Keratinocyte (primary cell): ENCODE measurements around the gene STRA6. TPM values are rescaled to one million over a fixed set of nuclear protein-coding genes. Genes with fewer than 3 reads are reported as not detected.

Source experiments
- DNase-seq: peaks from one replicate; pipeline ENCODE4 v3.0.0-alpha.2; 2011; ENCODE audit warnings: low read depth, missing footprints, low spot score
- FAIRE-seq: peaks from 2 replicates; lab custom pipeline; 2011; peaks lifted over from hg19 to GRCh38; lab: Jason Lieb, UNC
- H2AFZ ChIP-seq: 2 replicates; pipeline ENCODE4 v1.6.0; 2012; ENCODE audit warnings: low read length, control low read depth, inconsistent platforms; ENCODE audit not compliant: control insufficient read depth
- H3K27ac ChIP-seq: 2 replicates; pipeline ENCODE4 v1.5.1; 2011; ENCODE audit warnings: low read length; ENCODE audit not compliant: control insufficient read depth, insufficient read depth
- H3K27me3 ChIP-seq: 3 replicates; pipeline ENCODE4 v1.6.0; 2011; ENCODE audit warnings: low read length; ENCODE audit not compliant: control insufficient read depth, insufficient read depth; ENCODE audit errors: extremely low read depth
- H3K36me3 ChIP-seq, 2 experiments: 2 replicates in 1 of 2; 3 replicates in 1 of 2; pipeline ENCODE4 v1.5.1; 2011; ENCODE audit warnings: low read length in 2 of 2, mild to moderate bottlenecking in 1 of 2; ENCODE audit not compliant: control insufficient read depth in 2 of 2, insufficient read depth in 2 of 2; ENCODE audit errors: extremely low read depth in 1 of 2
- H3K4me1 ChIP-seq: 3 replicates; pipeline ENCODE4 v1.5.1; 2011; ENCODE audit warnings: low read length; ENCODE audit not compliant: control insufficient read depth, insufficient read depth; ENCODE audit errors: extremely low read depth
- H3K4me2 ChIP-seq: 3 replicates; pipeline ENCODE4 v1.6.0; 2011; ENCODE audit warnings: low read depth, low read length; ENCODE audit not compliant: control insufficient read depth, insufficient read depth; ENCODE audit errors: extremely low read depth
- H3K4me3 ChIP-seq, 3 experiments: fragments of 200-600 bp in 1 of 3; sonication (generic) in 1 of 3; 2 replicates in 2 of 3; 3 replicates in 1 of 3; pipeline ENCODE4 v1.5.1; 2011 to 2016; ENCODE audit warnings: low read length in 3 of 3, mild to moderate bottlenecking in 3 of 3, control low read depth in 2 of 3, inconsistent platforms in 1 of 3, low read depth in 1 of 3, mixed read lengths in 1 of 3, mixed run types in 1 of 3, moderate library complexity in 1 of 3; ENCODE audit not compliant: control insufficient read depth in 2 of 3, insufficient read depth in 2 of 3; ENCODE audit errors: extremely low read depth in 1 of 3
- H3K79me2 ChIP-seq: 2 replicates; pipeline ENCODE4 v1.6.0; 2012; ENCODE audit warnings: low read length; ENCODE audit not compliant: control insufficient read depth, insufficient read depth
- H3K9ac ChIP-seq: 3 replicates; pipeline ENCODE4 v1.6.0; 2011; ENCODE audit warnings: low read length; ENCODE audit not compliant: control insufficient read depth, insufficient read depth; ENCODE audit errors: extremely low read depth
- H3K9me1 ChIP-seq: 3 replicates; pipeline ENCODE4 v1.6.0; 2011; ENCODE audit warnings: low read length; ENCODE audit not compliant: control insufficient read depth, insufficient read depth; ENCODE audit errors: extremely low read depth
- H3K9me3 ChIP-seq: 2 replicates; pipeline ENCODE4 v1.5.1; 2012; ENCODE audit warnings: low read depth, low read length; ENCODE audit not compliant: control insufficient read depth
- H4K20me1 ChIP-seq: 3 replicates; pipeline ENCODE4 v1.6.0; 2011; ENCODE audit warnings: low read length; ENCODE audit not compliant: control insufficient read depth, insufficient read depth; ENCODE audit errors: extremely low read depth
- EZH2 ChIP-seq: IDR thresholded peaks from one replicate; pipeline ENCODE4 v1.6.1; 2012; ENCODE audit warnings: inconsistent platforms, mild to moderate bottlenecking, low read length, moderate library complexity
- dilution Hi-C: fragments of 300-500 bp; cut with MboI; formaldehyde crosslinking; loops from one replicate; pipeline ENCODE4 v1.7.0; 2020; ENCODE audit warnings: low sequenced_read_pairs; ENCODE audit not compliant: extremely low pct_ligation_motif_present
- polyA plus RNA-seq, 5 experiments: library from polyadenylated mRNA; depleted of rRNA in 3 of 5; stranded (reverse) in 3 of 5; stranded (forward) in 1 of 5; unstranded in 1 of 5; fragments of >200 nt; gene quantifications; 1 replicate in 1 of 5; 2 replicates in 3 of 5; 3 replicates in 1 of 5; pipeline versions ENCODE4 v1.2.1 to v1.2.3, GENCODE V29; 2011 to 2012; ENCODE audit warnings: missing spikeins in 2 of 5, low read depth in 1 of 5, low replicate concordance in 1 of 5
- TF ChIP-seq, protein P1 (sequence below), 3 experiments: IDR thresholded peaks in 1 of 3; conservative IDR thresholded peaks in 1 of 3; optimal IDR thresholded peaks in 1 of 3; 2 replicates in 2 of 3; 3 replicates in 1 of 3; pipeline versions ENCODE3 to v1.5.1; 2011; ENCODE audit warnings: low read length in 3 of 3, mild to moderate bottlenecking in 3 of 3, moderate library complexity in 2 of 3, control low read depth in 1 of 3, inconsistent platforms in 1 of 3; ENCODE audit not compliant: insufficient read depth in 2 of 3; ENCODE audit errors: extremely low read depth in 1 of 3

STRA6 gene
- polyA plus RNA-seq, 1 donor (not counting 4 experiments of a cell fraction or from before 2014, with no cell fraction given): not detected

- TF ChIP-seq, protein P1, sequence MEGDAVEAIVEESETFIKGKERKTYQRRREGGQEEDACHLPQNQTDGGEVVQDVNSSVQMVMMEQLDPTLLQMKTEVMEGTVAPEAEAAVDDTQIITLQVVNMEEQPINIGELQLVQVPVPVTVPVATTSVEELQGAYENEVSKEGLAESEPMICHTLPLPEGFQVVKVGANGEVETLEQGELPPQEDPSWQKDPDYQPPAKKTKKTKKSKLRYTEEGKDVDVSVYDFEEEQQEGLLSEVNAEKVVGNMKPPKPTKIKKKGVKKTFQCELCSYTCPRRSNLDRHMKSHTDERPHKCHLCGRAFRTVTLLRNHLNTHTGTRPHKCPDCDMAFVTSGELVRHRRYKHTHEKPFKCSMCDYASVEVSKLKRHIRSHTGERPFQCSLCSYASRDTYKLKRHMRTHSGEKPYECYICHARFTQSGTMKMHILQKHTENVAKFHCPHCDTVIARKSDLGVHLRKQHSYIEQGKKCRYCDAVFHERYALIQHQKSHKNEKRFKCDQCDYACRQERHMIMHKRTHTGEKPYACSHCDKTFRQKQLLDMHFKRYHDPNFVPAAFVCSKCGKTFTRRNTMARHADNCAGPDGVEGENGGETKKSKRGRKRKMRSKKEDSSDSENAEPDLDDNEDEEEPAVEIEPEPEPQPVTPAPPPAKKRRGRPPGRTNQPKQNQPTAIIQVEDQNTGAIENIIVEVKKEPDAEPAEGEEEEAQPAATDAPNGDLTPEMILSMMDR (optimal IDR thresholded peaks at IDR 0.05 in 1 of 3, IDR thresholded peaks at IDR 0.05 in 1 of 3, conservative IDR thresholded peaks at IDR 0.05 in 1 of 3; ENCODE audit: extremely low read depth in 1 of 3, insufficient read depth in 2 of 3, low read length in 3 of 3): no peak
- TF ChIP-seq EZH2: no peak
- Histone ChIP-seq H2AFZ (no peak overlapping the region), H3K36me3 (no peaks in the 10 kb centered on the region), H4K20me1 (no peaks in the 10 kb centered on the region), H3K9me3 (no peaks in the 10 kb centered on the region), H3K79me2 (no peaks in the 10 kb centered on the region), H3K27ac (no peak overlapping the region), H3K4me2 (no peak overlapping the region), H3K4me3 (no peak overlapping the region), H3K9ac (no peak overlapping the region), H3K4me1 (peaks cover 7% of the 10 kb centered on the region), H3K27me3 (peaks cover 35% of the 10 kb centered on the region), H3K9me1 (no peaks in the 10 kb centered on the region)
- FAIRE-seq: no peak
- dilution Hi-C loops: no loop called here
- DNase-seq: no peak
These were observed 5.3 kb upstream of the STRA6 start for GRCh38 chr15:74207652-74208440.

- H2AFZ ChIP-seq: no peak overlapping the region
- H3K9me3 ChIP-seq: no peaks in the 10 kb centered on the region
- dilution Hi-C loops: no loop called here
- DNase-seq (no peak), FAIRE-seq (no peak)
- H3K36me3 ChIP-seq: no peaks in the 10 kb centered on the region
- TF ChIP-seq, protein P1 (optimal IDR thresholded peaks at IDR 0.05 in 1 of 3, IDR thresholded peaks at IDR 0.05 in 1 of 3, conservative IDR thresholded peaks at IDR 0.05 in 1 of 3; ENCODE audit: extremely low read depth in 1 of 3, insufficient read depth in 2 of 3, low read length in 3 of 3): no peak
- TF ChIP-seq EZH2: no peak
- no peak overlapping the region for H3K4me2 ChIP-seq
- H4K20me1 ChIP-seq: no peaks in the 10 kb centered on the region
- H3K27ac ChIP-seq: no peak overlapping the region
- H3K4me3 ChIP-seq: no peak overlapping the region
- H3K9ac ChIP-seq: no peak overlapping the region
- H3K79me2 ChIP-seq: no peaks in the 10 kb centered on the region
- H3K9me1 ChIP-seq: no peaks in the 10 kb centered on the region
- H3K27me3 ChIP-seq: peaks cover 35% of the 10 kb centered on the region
- peaks cover 17% of the 10 kb centered on the region for H3K4me1 ChIP-seq
These were observed 4.3 kb upstream of the STRA6 start for GRCh38 chr15:74206801-74207281.
